Measurements from ENCODE around the gene PIEZO1.
"Not testable (repeated sequence)": the region's sequence is repeated elsewhere in the genome, so short reads cannot be mapped to it uniquely, and the experiment has no call there.

Gene PIEZO1

GRCh38 chr16:88785106-88785924 lies at the start of gene PIEZO1:
TSS of gene PIEZO1 (minus strand) at chr16:88785220. CDS start at chr16:88784964, 256 bp downstream.
- DNase-seq = no peak

GRCh38 chr16:88834670-88835069 lies 49.6 kb upstream of the PIEZO1 start:
- no peak for DNase-seq

GRCh38 chr16:88833086-88833485 lies 48.1 kb upstream of the PIEZO1 start:
- no peak for DNase-seq

- DNase-seq = no peak
Measured at GRCh38 chr16:88831838-88832237, 46.8 kb upstream of the PIEZO1 start.

- DNase-seq = no peak
Measured at GRCh38 chr16:88830783-88831182, 45.8 kb upstream of the PIEZO1 start.

GRCh38 chr16:88830258-88830657 lies 45.2 kb upstream of the PIEZO1 start:
- no peak for DNase-seq

- DNase-seq = no peak
Measured at GRCh38 chr16:88828711-88829110, 43.7 kb upstream of the PIEZO1 start.

- no peak for DNase-seq
Measured at GRCh38 chr16:88827727-88828126, 42.7 kb upstream of the PIEZO1 start.

- DNase-seq = no peak
Measured at GRCh38 chr16:88826070-88826840, 41.2 kb upstream of the PIEZO1 start.

GRCh38 chr16:88825146-88825545 lies 40.1 kb upstream of the PIEZO1 start:
- no peak for DNase-seq

- DNase-seq = no peak
Measured at GRCh38 chr16:88824256-88825077, 39.4 kb upstream of the PIEZO1 start.

GRCh38 chr16:88823646-88824045 lies 38.6 kb upstream of the PIEZO1 start:
- DNase-seq = not testable (repeated sequence)

GRCh38 chr16:88822281-88823040 lies 37.4 kb upstream of the PIEZO1 start:
- DNase-seq = no peak

- no peak for DNase-seq
Measured at GRCh38 chr16:88821168-88821850, 36.3 kb upstream of the PIEZO1 start.

- no peak for DNase-seq
Measured at GRCh38 chr16:88820385-88821025, 35.5 kb upstream of the PIEZO1 start.

- no peak for DNase-seq
Measured at GRCh38 chr16:88819126-88819525, 34.1 kb upstream of the PIEZO1 start.

- no peak for DNase-seq
Measured at GRCh38 chr16:88818575-88818874, 33.5 kb upstream of the PIEZO1 start.

- no peak for DNase-seq
Measured at GRCh38 chr16:88817785-88818574, 33.0 kb upstream of the PIEZO1 start.

- no peak for DNase-seq
Measured at GRCh38 chr16:88816736-88817535, 31.9 kb upstream of the PIEZO1 start.

Measured in SIG-M5 (cell line).